Keratinocyte (primary cell): ENCODE measurements around the gene STX3.

Experiments used
- EZH2 ChIP-seq: IDR thresholded peaks from one replicate; pipeline ENCODE4 v1.6.1; 2012; ENCODE audit warnings: inconsistent platforms, mild to moderate bottlenecking, low read length, moderate library complexity
- TF ChIP-seq, protein P1 (sequence below), 3 experiments: IDR thresholded peaks in 1 of 3; conservative IDR thresholded peaks in 1 of 3; optimal IDR thresholded peaks in 1 of 3; 2 replicates in 2 of 3; 3 replicates in 1 of 3; pipeline versions ENCODE3 to v1.5.1; 2011; ENCODE audit warnings: low read length in 3 of 3, mild to moderate bottlenecking in 3 of 3, moderate library complexity in 2 of 3, control low read depth in 1 of 3, inconsistent platforms in 1 of 3; ENCODE audit not compliant: insufficient read depth in 2 of 3; ENCODE audit errors: extremely low read depth in 1 of 3

DNA sequence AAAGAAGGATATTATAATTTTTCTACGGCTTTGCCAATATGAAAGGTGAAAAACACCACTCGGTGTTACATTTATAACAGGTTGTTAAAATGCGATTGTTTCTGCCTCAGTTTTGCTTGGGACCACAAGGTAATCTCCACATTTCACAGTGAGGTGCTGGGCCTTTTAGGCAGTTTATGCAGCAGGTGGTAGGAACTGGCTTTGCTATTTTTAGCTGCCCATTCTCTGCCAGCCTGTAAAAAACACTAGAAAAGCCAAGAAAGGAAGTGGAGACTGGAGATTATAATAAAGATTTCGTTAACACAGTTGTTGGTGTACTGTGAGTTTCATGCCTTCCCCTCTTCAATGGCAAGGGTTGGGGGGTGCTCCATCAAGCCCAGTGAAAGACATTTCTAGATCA, 63.4 kb downstream of the STX3 start:
- TF ChIP-seq, protein P1, sequence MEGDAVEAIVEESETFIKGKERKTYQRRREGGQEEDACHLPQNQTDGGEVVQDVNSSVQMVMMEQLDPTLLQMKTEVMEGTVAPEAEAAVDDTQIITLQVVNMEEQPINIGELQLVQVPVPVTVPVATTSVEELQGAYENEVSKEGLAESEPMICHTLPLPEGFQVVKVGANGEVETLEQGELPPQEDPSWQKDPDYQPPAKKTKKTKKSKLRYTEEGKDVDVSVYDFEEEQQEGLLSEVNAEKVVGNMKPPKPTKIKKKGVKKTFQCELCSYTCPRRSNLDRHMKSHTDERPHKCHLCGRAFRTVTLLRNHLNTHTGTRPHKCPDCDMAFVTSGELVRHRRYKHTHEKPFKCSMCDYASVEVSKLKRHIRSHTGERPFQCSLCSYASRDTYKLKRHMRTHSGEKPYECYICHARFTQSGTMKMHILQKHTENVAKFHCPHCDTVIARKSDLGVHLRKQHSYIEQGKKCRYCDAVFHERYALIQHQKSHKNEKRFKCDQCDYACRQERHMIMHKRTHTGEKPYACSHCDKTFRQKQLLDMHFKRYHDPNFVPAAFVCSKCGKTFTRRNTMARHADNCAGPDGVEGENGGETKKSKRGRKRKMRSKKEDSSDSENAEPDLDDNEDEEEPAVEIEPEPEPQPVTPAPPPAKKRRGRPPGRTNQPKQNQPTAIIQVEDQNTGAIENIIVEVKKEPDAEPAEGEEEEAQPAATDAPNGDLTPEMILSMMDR (optimal IDR thresholded peaks at IDR 0.05 in 1 of 3, IDR thresholded peaks at IDR 0.05 in 1 of 3, conservative IDR thresholded peaks at IDR 0.05 in 1 of 3; ENCODE audit: extremely low read depth in 1 of 3, insufficient read depth in 2 of 3, low read length in 3 of 3), result no peak
- no peak for TF ChIP-seq EZH2
